NB4 (cell line): ENCODE results near the gene PPP1CA.

Experiments used
- CTCF ChIP-seq: IDR thresholded peaks from one replicate; pipeline ENCODE4 v1.5.1; 2012; ENCODE audit warnings: low read depth, low read length
- MAX ChIP-seq: IDR thresholded peaks from 2 replicates; pipeline ENCODE4 v1.6.1; 2011; ENCODE audit warnings: low read depth, low read length
- POLR2A ChIP-seq: IDR thresholded peaks from 2 replicates; pipeline ENCODE4 v1.6.1; 2011; ENCODE audit warnings: mild to moderate bottlenecking; ENCODE audit not compliant: insufficient read length; ENCODE audit errors: extremely low read depth

- no peak for TF ChIP-seq CTCF
- TF ChIP-seq MAX = no peak
- TF ChIP-seq POLR2A = no peak
Observed at GRCh38 chr11:67393437-67393836, 8.2 kb downstream of the PPP1CA start.
